GM18858 (cell line): ENCODE results near the gene RAPH1.

Experiments used
- ATAC-seq: cut with Tn5 transposase; IDR thresholded peaks from one replicate; pipeline ENCODE4 v1.9.1; 2021; ENCODE audit not compliant: unreplicated experiment

Gene RAPH1

GRCh38 chr2:203492965-203493364, 42.1 kb downstream of the RAPH1 start:
- ATAC-seq: no peak

GRCh38 chr2:203490391-203490790, 44.7 kb downstream of the RAPH1 start:
- ATAC-seq: no peak

- ATAC-seq: no peak
Measured at GRCh38 chr2:203489531-203489930, 45.6 kb downstream of the RAPH1 start.

- peak; percentile 60 for ATAC-seq
Measured at GRCh38 chr2:203484266-203485112, 50.6 kb downstream of the RAPH1 start.

GRCh38 chr2:203480623-203481022, 54.5 kb downstream of the RAPH1 start:
- ATAC-seq: no peak

GRCh38 chr2:203476881-203477280, 58.2 kb downstream of the RAPH1 start:
- no peak for ATAC-seq

- ATAC-seq: no peak
Measured at GRCh38 chr2:203471323-203471722, 63.8 kb downstream of the RAPH1 start.

GRCh38 chr2:203470371-203470770, 64.7 kb downstream of the RAPH1 start:
- ATAC-seq: no peak

- no peak for ATAC-seq
Measured at GRCh38 chr2:203469546-203469945, 65.6 kb downstream of the RAPH1 start.

GRCh38 chr2:203463266-203463678, 71.8 kb downstream of the RAPH1 start:
- no peak for ATAC-seq

- ATAC-seq: no peak
Measured at GRCh38 chr2:203462308-203462707, 72.8 kb downstream of the RAPH1 start.

- ATAC-seq: no peak
Measured at GRCh38 chr2:203461746-203462145, 73.4 kb downstream of the RAPH1 start.

GRCh38 chr2:203455209-203455608, 79.9 kb downstream of the RAPH1 start:
- no peak for ATAC-seq

GRCh38 chr2:203453858-203454451, 81.1 kb downstream of the RAPH1 start:
- no peak for ATAC-seq

- no peak for ATAC-seq
Measured at GRCh38 chr2:203451689-203452088, 83.4 kb downstream of the RAPH1 start.

GRCh38 chr2:203451011-203451410, 84.1 kb downstream of the RAPH1 start:
- ATAC-seq: no peak

- ATAC-seq: no peak
Measured at GRCh38 chr2:203450561-203450960, 84.5 kb downstream of the RAPH1 start.

GRCh38 chr2:203446780-203447179, 88.3 kb downstream of the RAPH1 start:
- ATAC-seq: no peak

GRCh38 chr2:203446071-203446481, 89.0 kb downstream of the RAPH1 start:
- no peak for ATAC-seq

- no peak for ATAC-seq
Measured at GRCh38 chr2:203444738-203445137, 90.4 kb downstream of the RAPH1 start.

GRCh38 chr2:203442463-203442862, 92.6 kb downstream of the RAPH1 start:
- no peak for ATAC-seq

- ATAC-seq: no peak
Measured at GRCh38 chr2:203441463-203441862, 93.6 kb downstream of the RAPH1 start.
